PFSK-1 (cell line): ENCODE results near the gene FAM186B.

Source experiments
- FOXP2 ChIP-seq: optimal IDR thresholded peaks from 2 replicates; pipeline ENCODE3; 2011; ENCODE audit warnings: borderline replicate concordance, control low read depth, inconsistent platforms; ENCODE audit not compliant: insufficient read depth; ENCODE audit errors: extremely low read length, extremely low read depth
- POLR2AphosphoS5 ChIP-seq: IDR thresholded peaks from 2 replicates; pipeline ENCODE4 v1.6.1; 2012; ENCODE audit warnings: low read depth, mild to moderate bottlenecking, control low read depth, low read length, moderate library complexity
- SIN3A ChIP-seq: IDR thresholded peaks from 2 replicates; pipeline ENCODE4 v1.6.1; 2012; ENCODE audit warnings: mild to moderate bottlenecking, low read length, moderate library complexity, borderline replicate concordance; ENCODE audit not compliant: insufficient read depth
- TAF1 ChIP-seq: IDR thresholded peaks from 2 replicates; pipeline ENCODE4 v1.6.1; 2012; ENCODE audit warnings: low read length, control low read depth, borderline replicate concordance; ENCODE audit not compliant: insufficient read depth

DNA sequence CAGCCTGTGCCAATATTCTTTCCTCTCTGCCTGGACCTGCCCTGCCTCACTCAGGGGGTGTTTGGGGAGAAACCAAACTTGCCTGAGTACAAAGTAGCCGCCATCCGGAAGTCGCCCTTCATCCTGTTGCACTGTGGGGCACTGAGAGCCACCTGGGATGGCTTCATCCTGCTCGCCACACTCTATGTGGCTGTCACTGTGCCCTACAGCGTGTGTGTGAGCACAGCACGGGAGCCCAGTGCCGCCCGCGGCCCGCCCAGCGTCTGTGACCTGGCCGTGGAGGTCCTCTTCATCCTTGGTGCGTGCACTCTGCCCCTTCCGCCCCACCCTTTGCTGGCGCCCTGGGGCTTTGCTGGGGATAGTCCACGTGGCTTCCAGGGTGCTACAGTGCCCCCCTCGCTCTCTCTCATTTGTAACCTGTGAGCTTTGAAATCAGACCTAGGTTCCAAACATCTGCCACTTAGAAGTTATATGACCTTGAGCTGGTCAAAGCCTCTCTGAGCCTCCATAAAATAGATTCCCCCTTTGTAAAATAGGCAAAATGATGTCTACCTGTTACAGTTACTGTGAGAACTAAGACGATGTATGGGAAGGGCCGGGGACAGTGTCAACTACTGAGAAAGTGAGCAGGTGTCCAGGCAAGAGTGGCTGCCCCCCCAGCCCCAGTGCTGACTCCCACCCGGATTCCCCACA is 62.1 kb downstream of the FAM186B start:
- TF ChIP-seq SIN3A (no peak), FOXP2 (no peak), POLR2AphosphoS5 (no peak), TAF1 (no peak)
